ENCODE data around the gene ITGAV.
A peak's percentile ranks its signal among the peaks of the same experiment; 100 is the strongest.
"Not testable (repeated sequence)": the region's sequence is repeated elsewhere in the genome, so short reads cannot be mapped to it uniquely, and the experiment has no call there.

The ITGAV gene

DNA sequence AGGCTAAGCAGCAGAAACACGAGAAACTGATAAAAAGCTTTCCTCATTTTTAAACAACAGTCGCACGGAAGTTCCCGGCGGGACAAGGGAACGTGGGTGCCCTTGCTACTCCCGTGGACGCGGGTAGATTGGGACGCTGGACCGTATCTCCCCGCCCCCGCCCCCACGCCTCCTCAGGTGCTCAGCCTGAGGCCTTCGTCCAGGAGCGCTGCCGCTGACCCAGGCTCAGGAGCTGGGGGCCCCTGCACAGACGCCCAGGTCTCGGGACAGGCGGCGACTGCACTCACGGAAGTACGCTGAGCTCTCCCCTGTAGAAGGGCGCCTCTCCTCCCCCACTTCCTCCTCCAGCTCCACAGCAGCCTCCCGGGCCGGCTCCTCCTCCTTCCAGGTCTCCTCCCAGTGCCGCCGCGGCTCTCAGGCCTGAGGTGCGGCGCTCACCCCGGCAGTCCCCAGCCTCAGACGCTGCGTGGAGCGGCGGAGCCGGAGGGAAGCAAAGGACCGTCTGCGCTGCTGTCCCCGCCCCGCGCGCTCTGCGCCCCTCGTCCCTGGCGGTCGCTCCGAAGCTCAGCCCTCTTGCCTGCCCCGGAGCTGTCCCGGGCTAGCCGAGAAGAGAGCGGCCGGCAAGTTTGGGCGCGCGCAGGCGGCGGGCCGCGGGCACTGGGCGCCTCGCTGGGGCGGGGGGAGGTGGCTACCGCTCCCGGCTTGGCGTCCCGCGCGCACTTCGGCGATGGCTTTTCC is at the start of gene ITGAV:
Gene ITGAV (plus strand): TSS at position 445 of the 738 bp plus-strand sequence. CDS start 283 bp downstream, at position 728.
- DNase-seq (ENCODE audit: low spot score): peak; percentile 86

DNA sequence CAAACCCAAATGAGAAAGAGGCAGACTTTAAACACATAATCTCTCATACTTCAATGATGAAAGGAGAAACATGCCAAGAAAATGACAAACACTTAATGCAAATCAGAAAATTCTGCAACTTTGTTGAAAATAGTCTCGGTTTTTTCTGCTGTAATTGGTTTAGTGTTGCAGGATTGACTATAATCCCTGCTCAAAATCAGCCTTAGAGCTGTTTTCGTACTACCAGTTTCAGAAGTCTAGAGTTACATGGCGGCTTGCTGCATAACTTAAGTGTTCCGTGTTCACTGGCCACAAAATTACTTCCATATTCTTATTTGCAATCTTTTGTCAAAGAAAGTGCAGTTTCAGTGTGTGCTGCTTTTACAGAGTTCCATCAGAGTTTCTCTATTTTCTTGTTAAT is 48.9 kb upstream of the ITGAV start:
- no peak for DNase-seq (ENCODE audit: low spot score)

DNA sequence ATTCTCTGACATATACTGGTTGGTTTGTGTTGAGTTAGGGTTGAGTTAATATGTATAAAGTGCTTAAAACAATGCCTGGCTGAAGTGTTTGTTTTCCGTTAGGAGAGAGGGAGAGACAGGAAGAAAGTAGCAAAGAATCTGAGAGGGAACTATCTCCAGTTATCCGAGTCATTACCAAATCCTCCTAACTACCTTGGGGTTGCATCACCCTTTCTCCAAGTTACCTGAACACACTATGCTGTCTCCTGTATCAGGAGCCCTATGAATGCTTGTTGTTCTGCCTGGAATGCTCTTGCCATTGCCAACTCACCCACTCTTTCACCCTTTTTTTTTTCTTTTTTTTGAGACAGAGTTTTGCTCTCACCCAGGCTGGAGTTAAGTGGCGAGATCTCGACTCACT is 47.9 kb upstream of the ITGAV start:
- no peak for DNase-seq (ENCODE audit: low spot score)

DNA sequence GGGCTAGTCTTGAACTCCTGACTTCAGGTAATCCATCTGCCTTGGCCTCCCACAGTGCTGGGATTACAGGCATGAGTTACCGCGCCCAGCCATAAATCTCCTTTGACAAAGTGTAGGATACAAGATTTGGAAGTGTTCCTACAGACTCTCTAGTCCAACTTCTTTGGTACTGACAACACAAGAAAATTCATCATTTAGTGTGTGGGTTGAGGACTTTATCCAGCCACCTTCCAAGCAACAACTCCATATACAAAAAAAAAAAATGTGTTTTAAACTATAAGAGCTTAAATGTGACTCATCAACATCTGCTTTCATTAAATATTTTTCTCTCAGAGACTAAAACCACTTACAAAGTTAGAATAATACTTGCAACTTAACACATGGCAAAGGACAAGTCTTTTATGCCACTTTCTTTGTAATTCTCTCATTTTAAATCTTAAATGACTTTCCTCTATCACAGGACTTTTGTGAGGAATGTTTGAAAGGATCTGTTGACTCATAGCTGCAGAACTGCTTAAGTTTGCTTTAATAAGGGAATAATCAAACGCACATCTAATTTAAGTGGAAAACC is 46.2 kb upstream of the ITGAV start:
- no peak for DNase-seq (ENCODE audit: low spot score)

DNA sequence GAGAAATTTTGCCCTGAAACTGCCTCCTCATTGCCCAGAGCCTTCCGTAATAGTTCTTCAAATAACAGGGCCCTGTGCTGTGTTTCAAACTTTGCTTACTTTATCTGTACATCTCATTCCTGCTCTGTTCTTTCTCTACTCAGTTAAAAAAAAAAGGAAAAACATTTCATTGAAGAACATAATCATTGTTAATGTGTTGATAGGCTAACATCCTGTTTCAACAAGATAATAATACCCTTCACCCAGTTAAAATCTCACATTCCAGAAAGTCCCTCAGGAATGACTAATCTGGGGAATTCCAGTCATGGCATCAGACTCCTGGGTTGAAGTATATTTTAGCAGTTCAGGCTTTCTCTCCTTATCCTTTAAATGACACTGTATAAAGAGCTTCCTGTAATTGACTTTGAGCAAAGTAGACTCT is 45.6 kb upstream of the ITGAV start:
- DNase-seq (ENCODE audit: low spot score): no peak

DNA sequence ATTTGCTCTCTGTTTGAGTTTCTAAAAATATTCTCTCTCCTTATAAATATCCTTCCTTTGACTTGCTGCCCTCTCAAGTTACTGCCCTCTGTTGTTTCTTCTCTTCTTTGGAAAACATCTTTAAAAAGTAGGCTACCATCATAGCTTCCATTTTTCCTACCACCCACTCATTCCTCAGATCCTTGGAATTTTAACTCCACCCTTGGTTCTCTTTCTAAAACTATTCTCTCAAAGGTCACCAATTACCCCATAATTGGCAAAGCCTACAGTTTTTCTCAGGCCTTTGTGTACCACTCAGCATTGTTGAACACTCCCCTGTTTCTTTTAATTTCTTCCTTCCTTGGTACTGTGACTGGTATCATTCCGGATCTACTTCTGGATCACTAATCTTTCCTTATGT is 43.0 kb upstream of the ITGAV start:
- no peak for DNase-seq (ENCODE audit: low spot score)

DNA sequence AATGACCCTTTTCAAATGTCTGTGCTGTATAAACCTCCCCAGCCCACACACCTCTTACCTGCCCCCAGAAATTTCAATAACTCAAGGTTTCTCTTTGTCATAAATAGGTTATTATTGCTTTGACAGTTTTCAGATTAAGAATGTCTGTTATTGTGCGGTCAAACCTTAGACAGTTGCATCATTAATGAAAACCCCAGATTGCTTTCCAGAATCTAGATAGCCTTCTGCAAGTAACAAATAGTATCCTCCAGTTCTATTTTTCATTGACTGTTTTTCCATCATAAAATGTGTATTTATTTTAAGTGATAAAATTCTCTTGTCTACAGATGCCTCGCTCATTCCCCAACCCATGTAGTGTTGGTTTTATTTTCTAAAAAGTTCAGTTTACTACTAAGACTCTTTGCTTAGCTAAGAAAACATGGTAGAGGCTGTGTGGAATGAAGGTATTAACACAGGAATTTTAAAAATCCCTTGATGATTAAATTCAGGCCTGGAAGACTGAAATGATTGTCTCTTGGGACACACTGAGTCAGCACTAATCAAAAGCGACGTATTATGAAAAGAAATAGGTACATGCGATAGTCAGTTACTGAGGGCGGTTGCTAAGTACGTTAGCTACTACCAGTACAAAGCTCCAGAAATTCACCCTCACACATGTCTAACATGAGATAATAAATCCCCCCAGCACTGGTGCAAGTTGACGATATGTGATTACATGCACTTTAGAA is 38.4 kb upstream of the ITGAV start:
- no peak for DNase-seq (ENCODE audit: low spot score)

DNA sequence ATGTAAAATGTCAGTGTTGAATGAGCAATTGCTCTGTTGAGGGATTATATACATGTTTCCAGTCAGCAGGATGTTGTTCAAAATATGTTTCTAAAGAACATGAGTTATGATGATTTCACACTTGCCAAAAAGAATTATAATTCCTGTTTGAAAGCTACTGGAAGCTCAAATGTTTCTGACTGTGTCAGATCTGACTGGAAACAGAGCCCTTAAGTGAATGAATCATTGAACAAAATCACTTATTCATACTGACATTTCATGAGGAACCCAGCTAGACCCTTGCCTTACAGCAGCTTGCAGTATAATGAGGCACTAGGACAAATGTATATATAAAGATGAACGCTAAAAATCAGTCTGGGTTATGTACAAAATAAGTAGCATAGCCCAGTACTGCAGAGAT is 35.4 kb upstream of the ITGAV start:
- no peak for DNase-seq (ENCODE audit: low spot score)

DNA sequence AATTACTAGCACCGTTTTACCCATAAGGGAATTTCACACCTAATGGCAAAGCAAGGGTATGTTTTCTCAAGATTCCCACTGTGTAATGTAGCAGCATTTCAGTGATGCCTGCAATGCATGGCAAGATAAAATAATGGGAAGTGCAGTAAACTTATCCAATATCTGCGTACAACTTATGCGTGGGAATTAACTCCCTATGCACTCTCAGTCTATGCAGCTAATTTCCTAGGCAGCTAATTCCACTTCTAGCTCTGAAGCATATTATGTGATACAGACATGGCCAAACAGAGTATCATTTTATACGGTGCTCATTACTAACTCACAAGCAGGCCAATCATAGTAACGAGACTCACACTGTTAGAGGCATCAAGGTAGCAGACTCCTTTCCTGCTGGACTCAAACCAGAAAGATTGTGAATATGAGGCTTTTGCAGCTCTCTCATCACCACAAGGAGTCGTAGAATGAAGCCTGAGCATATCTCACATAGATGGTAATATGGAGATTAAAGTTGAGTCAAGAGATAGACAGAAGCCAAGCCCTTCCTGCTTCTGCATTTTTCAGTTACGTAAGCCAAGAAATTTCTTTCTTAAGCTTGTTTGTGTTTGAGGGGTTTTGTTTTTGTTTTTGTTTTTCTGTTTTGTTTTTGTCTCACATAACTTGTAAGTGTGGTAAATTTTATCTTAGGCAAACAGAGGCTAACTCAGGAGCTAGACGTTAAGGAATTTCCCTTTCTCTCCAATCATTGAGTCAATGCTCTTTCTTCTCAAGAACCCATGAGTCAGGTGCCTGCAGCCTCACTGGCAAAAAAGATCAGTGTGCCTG is 34.8 kb upstream of the ITGAV start:
- no peak for DNase-seq (ENCODE audit: low spot score)

DNA sequence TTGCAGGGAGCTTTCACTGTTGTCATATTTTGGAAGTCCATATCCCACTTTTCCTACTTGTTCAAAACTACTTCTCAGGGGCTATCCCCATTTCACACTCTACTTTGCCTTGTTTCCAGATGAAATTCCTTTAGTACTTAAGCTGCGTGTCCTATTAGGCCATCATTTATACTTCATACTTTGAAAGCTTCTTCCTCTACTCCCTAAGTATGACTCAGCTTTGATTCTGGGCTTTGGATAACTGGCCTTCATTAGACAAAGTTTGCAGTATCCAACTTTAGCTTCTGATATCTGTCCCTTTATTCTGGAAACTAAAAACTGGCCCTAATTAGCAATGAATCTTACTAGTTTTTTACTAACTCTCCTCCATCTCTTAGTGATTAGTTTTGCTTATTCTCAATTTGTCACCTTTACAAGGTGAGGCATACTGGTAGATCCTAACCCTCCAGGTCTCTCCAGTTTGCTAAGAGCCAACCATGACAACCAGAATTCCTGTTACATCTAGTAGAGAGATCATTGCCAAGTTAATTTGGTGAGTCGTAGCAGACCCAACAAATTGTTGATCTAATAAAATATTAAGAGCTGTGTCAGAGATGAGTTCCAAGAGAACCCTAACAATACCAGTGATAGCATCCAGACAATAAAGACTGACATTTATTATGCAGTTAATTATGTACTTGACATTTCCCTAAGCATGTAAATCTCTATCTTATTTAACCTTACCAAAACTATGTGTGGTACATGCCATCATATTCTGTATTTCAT is 31.2 kb upstream of the ITGAV start:
- no peak for DNase-seq (ENCODE audit: low spot score)

DNA sequence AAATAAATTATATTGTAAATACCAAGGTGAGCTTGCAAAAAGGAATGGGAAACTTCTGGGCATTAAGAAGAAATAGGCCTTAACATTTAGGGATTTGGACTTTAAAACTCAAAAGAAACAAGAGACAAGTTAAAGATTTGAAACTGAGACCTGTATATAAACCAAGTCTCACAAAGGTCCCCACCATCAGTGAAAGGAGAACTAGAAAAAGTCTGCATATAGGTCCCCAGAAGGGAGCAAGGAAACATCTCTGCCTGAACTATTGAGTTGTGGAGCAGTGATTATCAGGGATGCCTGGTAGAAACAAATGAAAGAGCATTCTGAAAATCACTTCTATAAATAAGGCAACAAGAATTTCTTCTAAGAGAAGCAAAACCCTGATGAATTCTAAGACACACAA is 30.5 kb upstream of the ITGAV start:
- no peak for DNase-seq (ENCODE audit: low spot score)

DNA sequence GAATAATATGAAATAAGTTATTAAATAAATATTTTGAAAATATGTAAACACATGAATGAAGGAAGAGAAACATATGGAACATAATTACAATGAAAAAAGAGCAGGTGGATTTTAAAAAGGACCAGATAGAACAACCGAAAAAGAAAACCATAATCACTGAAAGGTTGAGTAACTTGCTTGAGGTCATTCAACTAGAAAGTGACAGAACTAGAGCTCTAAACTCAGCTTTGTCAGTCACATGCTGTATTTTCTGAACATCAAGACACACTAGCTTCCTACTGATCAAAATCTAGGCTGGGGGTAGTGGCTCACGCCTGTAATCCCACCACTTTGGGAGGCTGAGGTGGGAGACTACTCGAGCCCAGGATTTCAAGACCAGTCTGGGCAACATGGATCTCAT is 30.0 kb upstream of the ITGAV start:
- DNase-seq (ENCODE audit: low spot score): no peak

DNA sequence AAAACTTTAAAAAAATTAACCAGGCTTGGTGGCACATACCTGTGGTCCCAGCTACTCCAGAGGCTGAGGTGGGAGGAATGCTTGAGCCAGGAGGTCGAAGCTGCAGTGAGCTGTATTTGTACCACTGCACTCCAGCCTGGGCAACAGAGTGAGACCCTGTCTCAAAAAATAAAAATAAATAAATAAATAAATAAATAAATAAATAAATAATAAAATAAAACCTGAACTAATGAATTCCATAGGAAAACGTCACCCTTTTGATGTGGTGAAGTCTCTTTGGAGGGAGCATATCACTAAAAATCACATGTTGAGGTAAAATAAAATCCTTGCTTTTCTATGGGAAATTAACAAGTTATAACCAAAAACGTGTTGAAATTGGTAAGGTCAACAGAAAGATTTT is 29.6 kb upstream of the ITGAV start:
- no peak for DNase-seq (ENCODE audit: low spot score)

DNA sequence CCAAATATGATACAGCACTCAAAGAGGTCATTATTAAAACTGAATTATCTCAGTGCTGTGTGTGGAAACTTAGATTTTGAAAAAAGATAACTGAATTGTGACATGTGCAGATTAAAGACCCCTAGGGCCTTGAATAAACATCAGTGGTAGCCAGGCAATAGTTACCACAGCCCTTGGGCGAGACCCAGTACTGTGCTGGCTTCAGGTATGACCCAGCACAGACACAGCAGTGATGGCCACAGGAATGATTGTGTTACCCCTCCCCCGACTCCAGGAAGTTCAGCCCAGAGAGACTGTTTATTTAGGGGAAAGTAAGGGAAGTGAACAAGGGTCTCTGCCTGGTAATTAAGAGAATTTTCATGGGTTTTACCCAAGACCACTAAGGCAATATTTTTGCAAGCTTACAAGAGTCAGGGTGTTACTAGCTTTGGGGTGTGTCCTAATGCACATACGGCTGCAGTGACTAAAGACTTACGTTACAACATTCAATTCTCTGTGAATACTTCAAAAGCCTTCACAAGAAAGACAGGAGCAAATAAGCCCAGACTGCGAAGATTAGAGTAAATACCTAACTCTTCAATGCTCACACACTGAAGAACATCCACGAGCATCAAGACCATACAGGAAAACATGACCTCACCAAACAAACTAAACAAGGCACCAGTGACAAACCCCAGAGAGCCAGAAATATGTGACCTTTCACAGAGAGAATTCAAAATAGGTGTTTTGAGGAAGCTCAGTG is 28.2 kb upstream of the ITGAV start:
- no peak for DNase-seq (ENCODE audit: low spot score)

DNA sequence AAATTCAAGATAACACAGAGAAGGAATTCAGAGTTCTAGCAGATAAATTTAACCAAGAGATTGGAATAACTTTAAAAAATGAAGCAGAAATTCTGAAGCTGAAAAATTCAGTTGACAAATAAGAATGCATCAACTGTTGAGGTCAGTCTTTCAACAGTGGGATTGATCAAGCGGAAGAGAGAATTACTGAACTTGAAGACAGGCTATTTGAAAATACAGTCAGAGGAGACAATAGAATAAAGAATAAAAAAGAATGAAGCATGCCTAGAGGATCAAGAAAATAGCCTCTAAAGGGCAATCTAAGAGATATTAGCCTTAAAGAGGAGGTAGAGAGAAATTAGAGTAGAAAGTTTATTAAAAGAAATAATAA is 27.7 kb upstream of the ITGAV start:
- DNase-seq (ENCODE audit: low spot score): no peak

DNA sequence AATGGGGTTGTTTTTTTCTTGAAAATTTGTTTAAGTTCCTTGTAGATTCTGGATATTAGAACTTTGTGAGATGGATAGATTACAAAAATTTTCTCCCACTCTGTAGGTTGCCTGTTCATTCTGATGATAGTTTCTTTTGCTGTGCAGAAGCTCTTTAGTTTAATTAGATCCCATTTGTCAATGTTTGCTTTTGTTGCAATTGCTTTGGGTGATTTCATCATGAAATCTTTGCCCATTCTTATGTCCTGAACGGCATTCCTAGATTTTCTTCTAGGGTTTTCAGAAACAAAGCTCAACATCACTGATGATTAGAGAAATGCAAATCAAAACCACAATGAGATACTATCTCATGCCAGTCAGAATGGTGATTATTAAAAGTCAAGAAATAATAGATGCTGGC is 21.3 kb upstream of the ITGAV start:
- not testable (repeated sequence) for DNase-seq (ENCODE audit: low spot score)

DNA sequence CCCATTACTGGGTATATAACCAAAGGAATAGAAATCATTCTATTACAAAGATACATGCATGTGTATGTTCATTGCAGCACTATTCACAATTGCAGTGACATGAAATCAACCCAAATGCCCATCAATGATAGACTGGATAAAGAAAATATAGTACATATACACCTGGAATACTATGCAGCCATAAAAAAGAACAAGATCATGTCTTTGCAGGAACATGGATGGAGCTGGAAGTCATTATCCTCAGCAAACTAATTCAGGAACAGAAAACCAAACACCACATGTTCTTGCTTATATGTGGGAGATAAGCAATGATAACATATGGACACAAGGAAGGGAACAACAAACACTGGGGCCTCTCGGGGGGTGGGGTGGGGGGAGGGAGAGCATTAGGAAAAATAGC is 20.7 kb upstream of the ITGAV start:
- DNase-seq (ENCODE audit: low spot score): not testable (repeated sequence)

DNA sequence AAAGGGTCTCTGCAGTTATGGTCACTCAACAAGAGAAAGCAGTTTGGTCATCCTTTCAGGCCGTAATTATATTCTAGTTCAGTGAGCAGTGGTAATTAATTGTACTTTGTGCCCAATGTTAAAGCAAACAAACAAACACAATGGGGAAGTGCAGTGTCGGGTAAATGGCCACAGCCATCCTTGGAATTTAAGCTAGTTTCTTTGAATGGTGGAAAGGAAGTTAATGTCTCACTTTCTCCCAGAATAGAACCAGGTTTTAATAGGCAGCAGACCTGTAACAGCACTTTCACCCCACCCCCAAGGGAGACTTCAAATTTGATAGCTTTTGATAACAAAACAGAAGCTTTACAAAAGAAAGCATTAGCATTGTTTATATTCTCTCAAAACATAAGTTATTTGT is 20.0 kb upstream of the ITGAV start:
- DNase-seq (ENCODE audit: low spot score): no peak

DNA sequence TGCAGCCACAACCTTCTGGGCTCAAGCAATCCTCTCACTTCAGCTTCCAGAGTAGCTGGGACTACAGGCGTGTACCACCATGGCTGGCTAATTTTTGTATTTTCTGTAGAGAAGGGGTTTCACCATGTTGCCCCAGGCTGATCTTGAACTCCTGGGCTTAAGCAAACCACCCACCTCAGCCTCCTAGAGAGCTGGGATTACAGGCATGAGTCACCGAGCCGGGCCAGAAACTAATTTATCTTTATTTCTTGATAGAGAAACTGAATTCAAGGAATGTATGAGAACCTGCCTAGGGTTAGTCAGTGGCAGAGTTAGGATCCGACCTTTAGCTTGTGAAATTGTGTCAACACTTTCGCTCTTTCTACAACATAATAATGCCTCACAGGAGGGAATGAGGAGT is 19.3 kb upstream of the ITGAV start:
- no peak for DNase-seq (ENCODE audit: low spot score)

DNA sequence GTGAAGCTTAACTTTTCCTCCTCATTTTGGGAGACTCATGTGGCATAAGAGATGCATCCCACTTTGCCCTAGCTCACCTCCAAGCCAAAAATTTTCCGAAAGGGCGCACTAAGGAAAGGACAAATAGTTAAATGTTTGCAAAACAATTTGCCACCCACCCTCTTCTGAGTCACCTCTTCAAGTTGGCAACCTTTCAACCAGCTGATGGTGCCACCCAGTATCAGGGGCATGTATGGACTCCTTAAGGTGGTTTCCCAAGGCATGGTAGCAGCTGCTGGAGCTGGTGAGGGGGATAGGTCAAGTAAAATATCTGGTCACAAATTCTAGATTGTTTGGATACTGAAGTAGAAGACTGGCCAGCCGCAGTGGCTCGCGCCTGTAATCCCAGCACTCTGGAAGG is 17.2 kb upstream of the ITGAV start:
- DNase-seq (ENCODE audit: low spot score): no peak

DNA sequence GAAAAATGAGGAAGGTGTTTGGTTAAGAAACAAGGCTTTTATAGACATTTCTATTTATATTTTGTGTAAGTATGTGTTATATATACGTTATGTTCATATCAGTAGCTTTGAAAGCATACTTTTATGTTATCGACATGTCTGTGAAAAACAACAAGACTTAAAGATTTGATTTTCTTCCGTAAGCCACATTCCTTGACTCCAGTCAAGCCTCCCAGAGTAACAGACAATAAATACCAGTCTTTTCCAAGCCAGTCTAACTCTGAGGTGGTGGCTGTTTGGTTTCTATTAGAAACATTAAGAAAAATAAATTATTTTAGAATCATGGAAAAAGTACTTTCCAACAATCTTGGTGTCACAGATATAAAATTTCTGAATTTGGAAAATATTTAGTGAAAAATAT is 16.3 kb upstream of the ITGAV start:
- no peak for DNase-seq (ENCODE audit: low spot score)
